Nucleus accumbens (tissue), 56 donors: ENCODE results near the gene MAP1LC3B.

Experiments used
- DNase-seq, 56 donors: peaks; one replicate each; lab custom pipeline; 2025; lab: John Stamatoyannopoulos, UW

The MAP1LC3B gene

DNA sequence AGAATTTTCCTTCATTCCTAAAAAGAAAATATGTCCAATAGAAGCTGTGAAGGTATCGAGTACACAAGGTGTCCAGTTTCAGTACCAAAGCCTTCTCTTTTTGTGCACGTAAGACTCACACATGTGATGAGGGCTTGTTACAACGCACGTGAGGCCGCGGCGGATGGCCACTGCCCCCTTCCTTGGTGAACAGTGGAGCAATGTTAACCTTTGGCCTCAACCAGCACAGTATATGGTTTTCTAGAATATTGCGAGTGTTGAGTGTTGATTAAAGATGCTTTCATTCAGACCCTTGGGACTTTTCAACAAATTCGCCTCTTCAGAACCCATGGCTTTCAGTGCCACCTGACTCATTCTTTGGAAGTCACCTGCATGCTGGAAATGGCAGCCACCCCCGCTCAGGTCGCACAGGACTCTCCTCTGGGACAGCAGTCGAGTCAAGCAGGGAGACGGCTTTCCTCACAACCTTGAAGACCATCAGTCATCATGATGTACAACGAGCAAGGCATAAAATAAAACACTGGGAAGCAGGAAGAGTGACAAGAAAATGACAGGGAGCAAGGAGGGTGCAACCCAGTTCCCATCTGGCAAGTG, 14.5 kb downstream of the MAP1LC3B start:
- DNase-seq: no peak

DNA sequence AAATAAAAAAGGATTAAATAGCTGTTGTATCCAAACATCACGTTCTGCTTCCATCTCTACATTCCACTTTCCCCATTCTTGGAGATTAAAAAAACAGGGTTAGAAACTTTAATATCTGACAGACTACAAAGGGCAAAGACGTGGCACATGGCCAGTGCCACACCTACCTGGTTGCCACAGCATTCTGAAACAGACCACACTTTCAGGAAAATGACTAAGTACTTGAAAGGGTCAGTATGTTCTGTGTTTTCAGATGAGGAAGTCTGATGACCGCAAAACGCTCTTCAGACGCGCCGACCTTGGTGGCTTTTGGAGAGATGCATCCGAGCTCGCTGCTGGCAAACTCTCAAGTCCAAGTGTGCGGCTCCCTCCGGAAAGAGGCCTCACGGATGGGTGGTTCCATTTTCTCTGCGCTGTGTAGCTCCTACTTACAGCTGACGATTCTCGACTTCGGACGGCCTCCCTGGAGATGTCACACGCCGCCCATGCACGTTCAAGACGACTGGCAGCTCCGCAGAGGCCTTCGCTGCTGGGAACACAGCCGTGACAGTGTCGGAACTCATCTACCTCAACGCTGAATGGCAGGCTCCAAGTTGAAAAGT, 15.5 kb downstream of the MAP1LC3B start:
- DNase-seq: no peak

GRCh38 chr16:87409153-87409552, 17.0 kb downstream of the MAP1LC3B start:
- DNase-seq: no peak

DNA sequence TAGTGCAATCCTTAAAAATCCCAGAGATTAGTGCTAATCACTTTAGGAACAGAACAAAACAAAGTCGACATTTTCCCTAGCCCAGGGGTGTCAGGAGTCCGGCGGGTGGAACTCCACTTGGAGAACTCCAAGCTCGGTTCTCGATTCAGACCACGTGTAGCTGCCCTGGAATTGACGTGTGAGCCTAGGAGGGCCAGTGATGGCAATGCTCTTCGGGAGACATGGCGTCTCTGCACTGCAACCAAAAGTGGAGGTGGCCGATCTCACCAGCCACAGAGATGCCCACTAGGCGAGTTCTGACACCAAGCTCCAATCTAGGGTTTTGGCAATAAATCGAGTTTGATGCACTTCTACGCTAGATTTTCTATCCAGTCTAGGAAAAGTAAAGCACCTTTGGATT, 17.6 kb downstream of the MAP1LC3B start:
- DNase-seq: no peak

- DNase-seq: no peak
Observed at GRCh38 chr16:87410530-87410929, 18.4 kb downstream of the MAP1LC3B start.

GRCh38 chr16:87410968-87411367, 18.8 kb downstream of the MAP1LC3B start:
- DNase-seq: no peak

DNA sequence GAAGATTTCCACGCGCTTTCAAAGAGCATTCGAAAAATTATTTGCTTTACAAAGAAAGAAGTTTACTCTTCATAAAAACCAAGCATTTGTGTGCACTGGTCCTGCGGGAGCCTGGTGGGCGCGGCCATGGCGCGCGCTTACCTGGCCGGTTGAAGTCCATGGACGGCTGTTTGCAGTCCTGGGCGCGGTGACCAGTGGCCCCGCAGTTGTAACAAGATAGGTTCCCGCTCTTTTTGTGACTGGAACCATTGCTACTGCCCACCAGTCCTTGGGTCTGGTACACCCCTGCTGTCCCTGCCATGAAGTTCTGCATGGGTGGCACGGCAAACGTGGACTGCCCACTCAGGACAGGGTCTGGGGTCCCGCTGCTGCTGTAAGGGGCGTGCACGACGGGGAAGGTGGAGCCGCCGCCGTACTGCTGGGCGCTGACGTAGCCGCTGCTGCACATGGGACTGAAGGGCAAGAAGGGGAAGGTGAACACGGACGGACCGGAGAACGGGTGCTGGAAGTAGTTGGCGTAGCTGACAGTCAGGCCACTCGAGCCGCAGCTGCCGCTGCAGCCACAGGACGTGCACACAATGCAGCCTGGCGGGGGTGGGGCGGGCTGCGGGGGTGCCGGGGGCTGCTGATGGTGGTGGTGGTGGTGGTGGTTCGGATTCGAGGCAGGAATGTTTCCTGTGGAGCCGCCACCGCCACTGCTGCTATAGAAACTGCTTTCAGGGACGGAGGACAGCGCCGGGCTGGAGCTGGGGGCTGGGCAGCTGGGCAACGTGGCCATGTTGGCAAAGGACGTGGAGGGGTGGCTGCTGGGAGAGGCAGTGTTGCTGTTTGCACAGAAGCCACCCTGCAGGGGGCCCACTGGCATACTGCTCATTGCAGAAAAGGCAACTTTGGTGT, 19.5 kb downstream of the MAP1LC3B start:
- DNase-seq: peak in 7 of 56 donors; percentile 12 to 46 (median 17)

DNA sequence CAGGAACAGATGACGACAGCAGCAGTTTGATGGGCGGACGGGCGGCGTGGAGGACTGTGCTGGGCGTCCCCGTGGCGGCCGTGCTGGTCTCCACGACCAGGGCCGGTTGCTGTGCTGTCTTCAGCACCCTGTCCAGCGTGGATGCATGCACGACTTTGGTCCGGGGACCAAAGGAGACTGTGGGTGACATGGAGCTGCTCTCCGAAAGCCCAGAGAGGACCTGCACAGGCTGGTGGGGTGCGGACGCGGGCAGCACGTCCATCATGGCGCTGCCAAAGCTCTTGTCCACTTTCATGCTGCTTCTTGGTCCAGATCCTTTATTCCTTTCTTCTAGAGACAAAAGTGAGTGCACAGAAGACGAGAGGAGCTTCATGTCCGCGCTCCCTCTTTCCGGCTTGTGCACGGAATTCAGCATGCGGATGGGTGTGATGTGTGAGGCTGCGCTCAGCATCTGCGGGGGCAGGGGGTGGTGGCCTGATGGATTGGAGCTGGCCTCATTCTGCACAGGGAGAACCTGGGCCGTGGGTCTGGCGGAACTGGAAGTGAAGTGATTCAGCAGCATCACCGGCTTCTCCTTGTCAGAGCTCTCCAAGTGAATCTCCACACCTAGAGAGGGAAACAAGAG, 20.3 kb downstream of the MAP1LC3B start:
- DNase-seq: no peak

DNA sequence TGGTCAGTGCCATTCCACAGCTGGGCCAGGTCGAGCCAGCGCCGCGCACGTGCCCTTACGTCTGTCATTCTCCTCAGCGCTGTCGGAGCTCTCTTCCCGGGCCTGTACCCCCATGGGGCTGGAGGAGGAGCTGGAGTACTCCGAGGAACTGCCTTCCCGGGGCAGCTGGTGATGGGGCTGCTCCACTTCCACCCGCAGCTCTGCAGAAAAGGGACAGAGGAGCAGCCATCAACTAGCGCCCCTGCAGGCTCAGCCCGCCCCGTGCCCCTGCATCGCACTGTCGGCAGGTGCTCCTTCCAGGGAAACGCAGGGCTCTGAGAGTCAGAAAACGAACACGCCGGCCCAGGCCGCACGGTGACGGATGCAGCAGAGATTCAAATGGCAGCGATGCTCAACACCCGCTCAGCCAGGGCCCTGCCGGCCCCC, 20.9 kb downstream of the MAP1LC3B start:
- DNase-seq: no peak

DNA sequence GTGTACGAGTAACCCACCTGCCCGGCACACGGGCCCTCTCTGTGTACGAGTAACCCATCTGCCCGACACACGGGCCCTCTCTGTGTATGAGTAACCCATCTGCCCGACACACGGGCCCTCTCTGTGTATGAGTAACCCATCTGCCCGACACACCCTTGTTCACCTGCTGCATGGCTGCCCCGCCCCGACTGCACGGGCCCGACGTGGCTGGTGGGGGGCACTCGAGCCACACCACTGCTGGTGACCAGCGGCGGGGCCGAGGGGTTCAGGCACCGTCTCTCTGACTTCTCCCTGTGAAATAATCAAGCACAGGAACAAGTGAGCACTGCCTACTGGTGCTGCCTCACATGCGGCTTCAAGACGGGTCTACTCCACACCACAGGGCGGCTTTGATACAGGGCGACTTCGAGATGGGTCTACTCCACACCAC, 22.1 kb downstream of the MAP1LC3B start:
- DNase-seq: no peak

DNA sequence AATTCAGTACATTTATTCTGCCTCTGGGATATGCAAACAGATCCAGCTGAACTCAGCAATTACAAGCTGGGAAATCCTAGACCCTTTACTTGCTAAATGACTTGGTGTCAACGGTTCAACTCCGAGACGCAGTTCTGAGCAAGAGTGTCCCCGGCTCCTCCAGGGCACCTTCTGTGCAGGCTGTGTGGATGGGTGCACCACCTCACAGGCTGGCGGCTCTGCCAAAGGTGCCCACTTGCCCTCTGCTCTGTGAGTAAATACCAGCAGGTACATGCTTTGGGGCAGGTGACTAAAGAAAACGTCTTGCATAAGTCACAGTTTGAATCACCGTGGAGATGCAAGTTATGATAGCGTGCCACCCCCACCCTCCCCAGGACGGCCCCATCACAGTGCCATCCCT, 23.3 kb downstream of the MAP1LC3B start:
- DNase-seq: no peak

GRCh38 chr16:87416826-87417527, 24.8 kb downstream of the MAP1LC3B start:
- peak in 7 of 56 donors; percentile 14 to 68 (median 21) for DNase-seq

GRCh38 chr16:87417528-87417910, 25.4 kb downstream of the MAP1LC3B start:
- no peak for DNase-seq

DNA sequence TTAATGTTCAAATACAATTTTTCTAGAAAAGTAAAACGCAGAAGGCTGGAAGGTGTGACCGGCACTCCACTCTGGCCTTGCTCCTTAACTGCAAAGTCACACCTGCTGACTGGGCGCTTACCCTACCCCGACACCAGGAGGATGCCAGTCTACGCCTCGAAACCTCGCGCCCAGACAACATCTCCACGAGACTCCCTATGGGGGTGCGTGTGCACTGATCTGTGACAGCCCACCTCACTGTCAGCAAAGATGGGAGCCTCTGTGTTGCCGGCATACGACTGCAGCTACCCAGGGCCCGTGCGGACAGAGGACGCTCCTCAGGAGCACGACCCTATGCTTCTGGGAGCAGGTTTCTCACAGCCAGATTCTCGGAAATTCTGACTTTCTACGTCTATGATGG, 26.1 kb downstream of the MAP1LC3B start:
- no peak for DNase-seq

GRCh38 chr16:87418644-87419043, 26.5 kb downstream of the MAP1LC3B start:
- no peak for DNase-seq

GRCh38 chr16:87420026-87421002, 28.2 kb downstream of the MAP1LC3B start:
- no peak for DNase-seq

DNA sequence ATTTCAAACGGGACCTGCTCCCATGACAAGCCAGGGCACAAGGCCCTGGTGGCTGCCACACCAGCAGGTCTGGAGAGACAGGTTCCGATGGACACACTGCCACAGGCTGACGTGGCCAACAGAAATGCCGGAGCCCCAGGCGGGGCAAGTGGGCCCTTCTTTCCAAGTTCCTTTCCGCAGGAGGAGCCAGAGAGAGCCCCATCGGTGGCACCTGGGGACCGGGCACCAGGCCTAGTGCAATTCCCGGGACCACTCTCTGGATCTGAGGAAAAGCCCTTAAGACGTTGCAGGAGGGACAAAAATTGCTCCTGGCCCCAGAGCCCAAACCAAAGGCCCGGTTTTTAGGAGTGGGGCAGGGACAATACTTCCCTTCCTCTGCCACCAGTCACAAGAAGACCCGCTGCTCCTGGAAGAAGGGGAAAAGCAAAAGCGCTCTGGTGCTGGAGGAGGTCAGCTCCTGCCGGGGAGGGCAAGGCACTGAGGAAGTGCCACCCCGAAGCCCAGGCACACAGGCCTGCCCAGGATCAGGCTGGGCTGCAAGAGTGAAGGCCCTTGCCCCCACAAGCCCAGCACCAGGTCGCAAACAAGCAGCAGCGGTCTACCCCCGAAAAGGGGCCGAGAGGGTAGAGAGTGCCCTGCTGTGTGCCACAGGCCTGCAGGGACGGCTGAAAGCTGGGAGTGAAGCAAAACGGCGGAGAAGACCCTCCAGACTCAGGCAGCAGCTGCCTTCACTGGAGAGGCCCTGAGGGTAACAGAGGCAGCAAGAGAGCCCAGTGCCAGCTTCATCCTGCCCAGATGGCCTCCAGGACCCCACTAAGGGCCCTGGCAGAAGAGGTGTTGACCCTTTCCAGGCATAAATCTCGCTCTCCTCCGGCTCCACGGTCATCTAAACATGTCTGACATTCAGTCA, 29.1 kb downstream of the MAP1LC3B start:
- DNase-seq: no peak

DNA sequence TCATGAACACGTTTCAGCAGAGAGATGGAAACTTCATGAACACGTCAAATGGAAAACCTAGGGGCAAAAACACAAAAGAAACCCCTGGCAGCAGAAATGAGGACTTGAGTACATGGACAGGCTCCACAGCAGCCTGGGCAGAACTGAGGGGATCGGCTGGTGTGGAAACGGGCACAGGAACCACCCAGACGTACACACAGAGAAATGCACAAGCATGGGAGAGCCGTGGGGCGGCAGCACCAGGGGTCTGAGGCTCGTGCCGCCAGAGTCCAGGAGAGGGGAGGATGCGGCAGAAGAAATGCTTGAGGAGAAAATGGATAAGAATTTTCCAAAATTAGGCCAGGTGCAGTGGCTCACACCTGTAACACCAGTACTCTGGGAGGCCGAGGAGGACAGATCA, 30.0 kb downstream of the MAP1LC3B start:
- no peak for DNase-seq
